ENCODE measurements around the gene DHODH.
"Not testable (repeated sequence)": the region's sequence is repeated elsewhere in the genome, so short reads cannot be mapped to it uniquely, and the experiment has no call there.

DHODH gene

DNA sequence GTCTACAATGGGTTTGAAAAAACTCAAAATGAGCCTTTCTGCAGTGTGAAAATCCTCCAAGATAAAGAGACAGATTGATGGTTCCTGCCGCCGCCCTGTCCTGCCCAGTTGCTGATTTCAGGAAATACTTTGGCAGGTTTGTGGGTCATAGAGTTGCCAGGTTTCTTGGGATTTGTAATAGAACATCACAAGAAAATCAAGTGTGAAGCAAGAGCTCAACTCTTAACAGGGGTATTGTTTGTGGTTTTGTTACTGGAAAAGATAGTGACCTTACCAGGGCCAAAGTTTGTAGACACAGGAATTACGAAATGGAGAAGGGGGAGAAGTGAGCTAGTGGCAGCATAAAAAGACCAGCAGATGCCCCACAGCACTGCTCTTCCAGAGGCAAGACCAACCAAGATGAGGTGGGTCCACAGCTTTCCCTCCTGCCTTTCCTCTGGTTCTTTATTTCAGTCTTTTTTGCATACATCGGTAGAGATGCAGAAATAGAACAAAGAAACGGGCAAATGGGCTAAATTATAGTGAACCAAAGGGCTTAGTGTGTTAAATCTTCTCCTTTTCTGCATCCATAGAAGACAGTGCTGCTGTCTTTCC lies 45.8 kb downstream of the DHODH start, which contains the start of gene HP:
TSS of gene HP (plus strand) at position 252 of the 594 bp plus-strand sequence. CDS start at position 400, 148 bp downstream.
- DNase-seq = not testable (repeated sequence)

DNA sequence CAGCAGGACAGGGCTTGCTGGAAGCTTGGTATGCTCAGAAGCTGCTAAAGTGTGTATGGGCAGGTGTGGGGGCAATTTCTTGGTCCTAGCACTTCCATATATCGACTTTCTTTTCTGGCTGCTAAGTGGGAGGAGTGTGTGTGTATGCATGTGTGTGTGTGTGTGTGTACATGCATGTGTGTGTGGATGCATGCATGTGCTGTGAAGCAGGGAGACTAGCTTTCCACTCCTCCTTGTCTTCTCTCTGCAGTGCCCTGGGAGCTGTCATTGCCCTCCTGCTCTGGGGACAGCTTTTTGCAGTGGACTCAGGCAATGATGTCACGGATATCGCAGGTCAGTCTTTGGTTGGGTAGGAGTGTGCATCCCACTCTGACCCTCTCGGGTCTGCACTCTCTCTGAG lies 47.4 kb downstream of the DHODH start:
- no peak for DNase-seq

DNA sequence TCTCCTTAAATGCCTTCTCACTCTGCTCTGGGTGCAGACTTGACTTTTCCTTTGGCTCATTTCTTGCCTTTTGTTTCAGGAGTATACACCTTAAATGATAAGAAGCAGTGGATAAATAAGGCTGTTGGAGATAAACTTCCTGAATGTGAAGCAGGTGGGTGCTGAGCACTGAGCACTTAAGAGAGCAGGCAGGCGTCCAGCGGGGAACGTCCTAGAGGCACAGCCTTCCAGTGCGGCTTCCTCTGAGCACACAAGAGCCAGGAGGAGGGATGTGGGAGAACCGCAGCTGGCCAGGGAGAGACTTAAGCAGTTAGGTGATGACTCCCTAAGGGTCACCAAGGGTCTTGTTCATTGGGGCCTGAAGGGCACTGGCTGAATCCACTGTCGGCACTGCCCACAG lies 48.8 kb downstream of the DHODH start:
- not testable (repeated sequence) for DNase-seq

DNA sequence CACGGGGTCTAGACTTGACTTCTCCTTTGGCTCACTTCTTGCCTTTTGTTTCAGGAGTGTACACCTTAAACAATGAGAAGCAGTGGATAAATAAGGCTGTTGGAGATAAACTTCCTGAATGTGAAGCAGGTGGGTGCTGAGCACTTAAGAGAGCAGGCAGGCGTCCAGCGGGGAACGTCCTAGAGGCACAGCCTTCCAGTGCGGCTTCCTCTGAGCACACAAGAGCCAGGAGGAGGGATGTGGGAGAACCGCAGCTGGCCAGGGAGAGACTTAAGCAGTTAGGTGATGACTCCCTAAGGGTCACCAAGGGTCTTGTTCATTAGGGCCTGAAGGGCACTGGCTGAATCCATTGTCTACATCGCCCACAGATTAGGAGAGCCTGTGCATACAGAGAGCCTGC lies 50.5 kb downstream of the DHODH start:
- DNase-seq = not testable (repeated sequence)

DNA sequence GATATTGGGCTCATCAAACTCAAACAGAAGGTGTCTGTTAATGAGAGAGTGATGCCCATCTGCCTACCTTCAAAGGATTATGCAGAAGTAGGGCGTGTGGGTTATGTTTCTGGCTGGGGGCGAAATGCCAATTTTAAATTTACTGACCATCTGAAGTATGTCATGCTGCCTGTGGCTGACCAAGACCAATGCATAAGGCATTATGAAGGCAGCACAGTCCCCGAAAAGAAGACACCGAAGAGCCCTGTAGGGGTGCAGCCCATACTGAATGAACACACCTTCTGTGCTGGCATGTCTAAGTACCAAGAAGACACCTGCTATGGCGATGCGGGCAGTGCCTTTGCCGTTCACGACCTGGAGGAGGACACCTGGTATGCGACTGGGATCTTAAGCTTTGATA lies 51.9 kb downstream of the DHODH start:
- DNase-seq = no peak

DNA sequence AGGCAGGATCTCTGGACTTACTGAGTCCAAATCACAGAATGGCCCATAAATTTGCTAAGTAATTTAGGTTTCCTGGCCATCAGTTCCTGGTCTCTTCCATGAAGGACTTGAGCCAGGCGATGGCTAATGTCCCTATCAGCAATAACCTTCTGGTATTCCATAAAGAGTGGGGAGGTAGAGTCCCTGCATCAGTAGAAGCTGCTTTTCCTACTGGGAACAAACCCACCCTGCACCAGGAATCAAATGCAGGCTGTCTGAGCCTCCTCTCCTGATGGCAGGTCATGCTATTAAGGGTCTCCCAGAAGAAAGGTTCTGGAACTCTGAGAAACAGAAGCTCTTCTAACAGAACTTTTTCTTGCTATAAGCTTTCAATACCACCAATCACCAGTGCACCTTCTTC lies 53.0 kb downstream of the DHODH start:
- no peak for DNase-seq

DNA sequence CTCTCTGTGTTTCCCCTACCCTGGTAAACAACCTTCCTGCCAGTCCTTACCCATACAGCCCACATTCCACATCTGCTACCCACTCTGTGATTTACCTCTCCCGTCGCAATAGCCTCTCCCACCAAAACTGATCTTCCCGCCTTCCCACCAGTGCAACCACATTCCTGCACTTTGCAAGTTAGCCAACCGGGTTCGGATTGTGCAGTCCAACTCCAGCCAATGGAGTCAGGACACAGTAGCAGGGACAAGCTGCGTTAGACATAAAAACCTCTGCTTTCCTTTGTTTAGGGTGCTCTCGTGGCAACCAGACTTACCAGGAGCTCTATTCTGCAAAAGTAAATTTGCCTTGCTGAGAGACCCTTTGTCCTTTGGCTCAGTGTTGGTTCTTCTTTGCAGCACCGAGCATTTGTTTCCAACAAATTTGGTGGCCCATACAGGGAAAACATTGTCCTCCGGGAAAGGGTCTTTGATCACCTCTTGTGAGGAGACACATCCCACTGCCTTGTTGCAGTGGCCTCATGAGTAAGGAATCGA lies 55.9 kb downstream of the DHODH start:
- no peak for DNase-seq

DNA sequence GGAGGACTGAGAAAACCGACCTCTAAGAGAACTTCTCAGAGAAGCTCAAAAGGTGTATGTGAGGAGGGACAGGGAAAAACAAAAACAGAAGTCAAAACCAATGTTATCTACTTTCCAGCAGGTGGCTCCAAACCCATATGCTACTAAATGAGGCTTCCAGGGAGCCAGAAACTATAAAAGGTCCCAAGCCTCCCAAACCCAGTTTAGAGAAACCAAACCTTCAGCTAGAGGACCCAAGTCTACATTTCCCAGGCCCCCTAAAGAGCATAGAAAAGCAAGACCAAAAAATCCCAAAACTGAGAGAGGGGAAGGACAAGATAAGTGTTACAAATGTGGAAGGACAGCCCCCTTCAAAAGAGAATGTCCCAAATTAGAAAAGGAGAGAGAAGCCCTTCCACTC lies 58.2 kb downstream of the DHODH start:
- no peak for DNase-seq

DNA sequence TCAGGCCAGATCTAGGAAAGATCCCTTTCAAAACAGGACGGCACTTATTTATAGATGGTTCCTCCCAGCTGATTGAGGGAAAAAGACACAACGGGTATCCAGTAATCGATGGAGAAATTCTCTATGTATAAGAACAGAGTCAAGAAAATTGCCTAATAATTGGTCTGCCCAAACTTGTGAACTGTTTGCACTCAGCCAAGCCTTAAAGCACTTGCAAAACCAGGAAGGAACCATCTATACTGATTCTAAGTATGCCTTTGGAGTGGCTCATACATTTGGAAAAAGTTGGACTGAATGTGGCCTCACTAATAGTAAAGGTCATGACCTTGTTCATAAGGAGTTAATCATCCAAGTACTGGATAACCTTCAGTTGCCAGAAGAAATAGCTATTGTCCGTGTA lies 60.4 kb downstream of the DHODH start:
- DNase-seq = no peak

DNA sequence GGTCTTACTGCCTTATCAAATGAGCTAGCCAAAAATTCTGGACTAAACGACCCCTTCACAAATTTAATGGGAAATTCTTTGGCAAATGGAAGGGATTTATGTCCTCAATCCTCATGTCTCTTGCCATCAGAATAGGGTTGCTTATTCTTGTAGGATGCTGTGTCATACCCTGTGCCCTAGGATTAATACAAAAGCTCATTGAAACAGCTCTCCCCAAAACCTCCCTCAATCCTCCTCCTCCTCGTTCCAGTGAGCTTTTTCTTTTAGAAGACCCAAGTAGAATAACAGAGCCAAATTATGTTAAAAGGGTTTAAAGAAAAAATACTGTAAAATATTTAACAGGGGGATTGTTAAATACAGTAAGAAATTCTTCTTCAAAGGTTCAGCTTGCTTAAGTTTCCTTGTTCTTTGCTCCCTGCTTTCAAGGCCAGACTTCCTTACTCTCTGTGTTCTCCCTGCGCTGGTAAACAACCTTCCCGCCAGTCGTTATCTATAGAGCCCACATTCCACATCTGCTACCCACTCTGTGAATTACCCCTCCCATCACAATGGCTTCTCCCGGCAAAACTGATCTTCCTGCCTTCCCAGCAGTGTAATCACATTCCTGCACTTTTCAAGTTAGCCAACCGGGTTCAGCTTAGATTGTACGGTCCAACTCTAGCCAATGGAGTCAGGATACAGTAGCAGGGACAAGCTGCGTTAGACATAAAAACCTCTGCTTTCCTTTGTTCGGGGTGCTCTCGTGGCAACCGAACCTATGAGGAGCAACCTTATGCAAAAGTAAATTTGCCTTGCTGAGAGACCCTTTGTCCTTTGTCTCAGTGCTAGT lies 64.2 kb downstream of the DHODH start:
- DNase-seq = no peak

DNA sequence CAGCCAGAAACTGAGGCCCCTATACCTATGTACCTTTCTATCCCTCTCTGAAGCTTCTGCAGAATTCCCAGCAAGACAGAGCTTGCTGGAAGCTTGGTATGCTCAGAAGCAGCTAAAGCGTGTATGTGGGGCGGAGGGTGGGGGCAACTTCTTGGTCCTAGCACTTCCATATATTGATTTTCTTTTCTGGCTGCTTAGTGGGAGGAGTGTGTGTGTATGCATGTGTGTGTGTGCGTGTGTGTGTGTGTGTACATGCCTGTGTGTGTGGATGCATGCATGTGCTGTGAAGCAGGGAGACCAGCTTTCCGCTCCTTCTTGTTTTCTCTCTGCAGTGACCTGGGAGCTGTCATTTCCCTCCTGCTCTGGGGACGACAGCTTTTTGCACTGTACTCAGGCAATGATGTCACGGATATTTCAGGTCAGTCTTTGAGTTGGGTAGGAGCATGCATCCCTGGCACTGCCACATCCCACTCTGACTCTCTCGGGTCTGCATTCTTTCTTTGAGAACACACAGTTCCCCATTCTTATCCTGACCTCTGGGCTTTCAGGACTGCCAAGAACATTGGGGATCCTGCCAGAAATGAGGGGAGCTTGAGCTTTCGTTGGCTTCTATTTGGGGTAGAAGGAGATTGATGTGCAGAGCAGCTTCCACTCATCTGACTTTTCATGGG lies 65.2 kb downstream of the DHODH start:
- no peak for DNase-seq

DNA sequence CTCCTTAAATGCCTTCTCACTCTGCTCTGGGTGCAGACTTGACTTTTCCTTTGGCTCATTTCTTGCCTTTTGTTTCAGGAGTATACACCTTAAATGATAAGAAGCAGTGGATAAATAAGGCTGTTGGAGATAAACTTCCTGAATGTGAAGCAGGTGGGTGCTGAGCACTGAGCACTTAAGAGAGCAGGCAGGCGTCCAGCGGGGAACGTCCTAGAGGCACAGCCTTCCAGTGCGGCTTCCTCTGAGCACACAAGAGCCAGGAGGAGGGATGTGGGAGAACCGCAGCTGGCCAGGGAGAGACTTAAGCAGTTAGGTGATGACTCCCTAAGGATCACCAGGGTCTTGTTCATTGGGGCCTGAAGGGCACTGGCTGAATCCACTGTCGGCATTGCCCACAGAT lies 66.5 kb downstream of the DHODH start:
- not testable (repeated sequence) for DNase-seq
